AG04450 (cell line): ENCODE measurements around the gene EPS8L1. TPM values are rescaled to one million over a fixed set of nuclear protein-coding genes. Genes with fewer than 3 reads are reported as not detected.
"Not testable (repeated sequence)": the region's sequence is repeated elsewhere in the genome, so short reads cannot be mapped to it uniquely, and the experiment has no call there.

Experiments used
- CTCF ChIA-PET: fragments of 300-600, 350-600 bp; formaldehyde crosslinking; extraction: SDS; loops from one replicate; lab custom pipeline; 2022; ENCODE audit warnings: antibody characterized with exemption, inconsistent platforms; lab: Charles Lee
- POLR2A ChIA-PET: fragments of 350-600 bp; formaldehyde crosslinking; extraction: SDS; loops from one replicate; lab custom pipeline; 2021; ENCODE audit warnings: antibody characterized with exemption, inconsistent platforms; lab: Yijun Ruan, JAX
- DNase-seq: peaks from one replicate; pipeline ENCODE4 v3.0.0-alpha.2; 2011; ENCODE audit warnings: low read depth, low spot score
- H3K27ac ChIP-seq: one replicate; pipeline ENCODE4 v1.5.1; 2012; ENCODE audit warnings: low read depth, low read length, control low read depth
- H3K27me3 ChIP-seq: one replicate; pipeline ENCODE4 v1.6.0; 2012; ENCODE audit warnings: low read length; ENCODE audit not compliant: control insufficient read depth, insufficient read depth
- H3K4me3 ChIP-seq: 2 replicates; pipeline ENCODE4 v1.5.1; 2011; ENCODE audit warnings: mild to moderate bottlenecking, low read depth, low read length, control low read depth
- H3K9me3 ChIP-seq: 2 replicates; pipeline ENCODE4 v1.5.1; 2012; ENCODE audit warnings: low read length; ENCODE audit not compliant: control insufficient read depth, insufficient read depth
- CTCF ChIP-seq: IDR thresholded peaks from 2 replicates; pipeline ENCODE4 v1.5.1; 2011; ENCODE audit warnings: low read depth, low read length, control low read depth, inconsistent platforms
- polyA plus RNA-seq: library from polyadenylated mRNA; depleted of rRNA; stranded (reverse); fragments of >200 nt; gene quantifications from 2 replicates; pipeline ENCODE4 v1.2.3, GENCODE V29; 2011

EPS8L1 gene
- polyA plus RNA-seq, 1 experiment = 1.5 TPM

- no peak for TF ChIP-seq CTCF
- H3K9me3 ChIP-seq = peaks cover 24% of the 10 kb centered on the region; the same call in 1 of the 2 replicates
- H3K27me3 ChIP-seq = no peaks in the 10 kb centered on the region
- H3K4me3 ChIP-seq = no peak overlapping the region
- ChIA-PET CTCF (no interaction called here), POLR2A (no interaction called here)
- no peak overlapping the region for H3K27ac ChIP-seq
- DNase-seq = no peak
Observed at GRCh38 chr19:55032170-55032800, 43.4 kb upstream of the EPS8L1 start.

- H3K27me3 ChIP-seq, H3K27ac ChIP-seq, H3K4me3 ChIP-seq, DNase-seq, POLR2A ChIA-PET, CTCF ChIA-PET: not testable (repeated sequence)
- H3K9me3 ChIP-seq = peaks cover 21% of the 10 kb centered on the region; the same call in 1 of the 2 replicates
Observed at GRCh38 chr19:55032976-55033643, 42.6 kb upstream of the EPS8L1 start.

GRCh38 chr19:55034751-55035150, 40.9 kb upstream of the EPS8L1 start:
- DNase-seq = no peak
- no peak overlapping the region for H3K27ac ChIP-seq
- POLR2A ChIA-PET = no interaction called here
- H3K27me3 ChIP-seq = no peaks in the 10 kb centered on the region
- peaks cover 24% of the 10 kb centered on the region; the same call in 1 of the 2 replicates for H3K9me3 ChIP-seq
- no peak overlapping the region for H3K4me3 ChIP-seq
- CTCF ChIA-PET = no interaction called here
- TF ChIP-seq CTCF = no peak

- peaks cover 24% of the 10 kb centered on the region; the same call in 1 of the 2 replicates for H3K9me3 ChIP-seq
- H3K27ac ChIP-seq = no peak overlapping the region
- H3K27me3 ChIP-seq = no peaks in the 10 kb centered on the region
- no peak overlapping the region for H3K4me3 ChIP-seq
- no peak for DNase-seq
- ChIA-PET POLR2A (no interaction called here), CTCF (no interaction called here)
- no peak for TF ChIP-seq CTCF
Observed at GRCh38 chr19:55036058-55036457, 39.6 kb upstream of the EPS8L1 start.

- peaks cover 19% of the 10 kb centered on the region; the same call in 1 of the 2 replicates for H3K9me3 ChIP-seq
- H3K27me3 ChIP-seq, POLR2A ChIA-PET, CTCF ChIA-PET, H3K27ac ChIP-seq, DNase-seq, H3K4me3 ChIP-seq: not testable (repeated sequence)
Observed at GRCh38 chr19:55037603-55038002, 38.1 kb upstream of the EPS8L1 start.

- H3K9me3 ChIP-seq = peaks cover 12% of the 10 kb centered on the region; the same call in 1 of the 2 replicates
- H3K27ac ChIP-seq, POLR2A ChIA-PET, H3K4me3 ChIP-seq, H3K27me3 ChIP-seq, CTCF ChIA-PET, DNase-seq: not testable (repeated sequence)
Observed at GRCh38 chr19:55040654-55041053, 35.0 kb upstream of the EPS8L1 start.
